Stimulated activated effector memory CD8-positive, alpha-beta T cell treated with anti-CD3 and anti-CD28 coated beads, Interleukin-12 subunit alpha, Interleukin-12 subunit beta, amount 100 ng/mL, for 72 hours (primary cell): ENCODE data around the gene PCSK4.

ENCODE experiments used
- ATAC-seq: fragments of 150-1000 bp; cut with Tn5 transposase; 2 replicates; pipeline ENCODE4 v1.10.0; 2021
- DNase-seq, 2 donors: peaks; one replicate each; pipeline ENCODE4 v3.0.0; 2021 to 2022; ENCODE audit warnings: low spot score in 2 of 2
- H3K27ac Mint-ChIP-seq: one replicate; pipeline ENCODE4 v1.8.0; 2022; ENCODE audit warnings: mild to moderate bottlenecking, mixed read lengths
- H3K36me3 Mint-ChIP-seq: one replicate; pipeline ENCODE4 v1.8.0; 2022; ENCODE audit warnings: mild to moderate bottlenecking, mixed read lengths
- H3K4me1 Mint-ChIP-seq: one replicate; pipeline ENCODE4 v1.8.0; 2022; ENCODE audit warnings: mixed read lengths
- H3K4me3 Mint-ChIP-seq: one replicate; pipeline ENCODE4 v1.8.0; 2022; ENCODE audit warnings: mild to moderate bottlenecking, mixed read lengths
- H3K9me3 Mint-ChIP-seq: one replicate; pipeline ENCODE4 v1.8.0; 2022; ENCODE audit warnings: mixed read lengths

PCSK4 gene

DNA sequence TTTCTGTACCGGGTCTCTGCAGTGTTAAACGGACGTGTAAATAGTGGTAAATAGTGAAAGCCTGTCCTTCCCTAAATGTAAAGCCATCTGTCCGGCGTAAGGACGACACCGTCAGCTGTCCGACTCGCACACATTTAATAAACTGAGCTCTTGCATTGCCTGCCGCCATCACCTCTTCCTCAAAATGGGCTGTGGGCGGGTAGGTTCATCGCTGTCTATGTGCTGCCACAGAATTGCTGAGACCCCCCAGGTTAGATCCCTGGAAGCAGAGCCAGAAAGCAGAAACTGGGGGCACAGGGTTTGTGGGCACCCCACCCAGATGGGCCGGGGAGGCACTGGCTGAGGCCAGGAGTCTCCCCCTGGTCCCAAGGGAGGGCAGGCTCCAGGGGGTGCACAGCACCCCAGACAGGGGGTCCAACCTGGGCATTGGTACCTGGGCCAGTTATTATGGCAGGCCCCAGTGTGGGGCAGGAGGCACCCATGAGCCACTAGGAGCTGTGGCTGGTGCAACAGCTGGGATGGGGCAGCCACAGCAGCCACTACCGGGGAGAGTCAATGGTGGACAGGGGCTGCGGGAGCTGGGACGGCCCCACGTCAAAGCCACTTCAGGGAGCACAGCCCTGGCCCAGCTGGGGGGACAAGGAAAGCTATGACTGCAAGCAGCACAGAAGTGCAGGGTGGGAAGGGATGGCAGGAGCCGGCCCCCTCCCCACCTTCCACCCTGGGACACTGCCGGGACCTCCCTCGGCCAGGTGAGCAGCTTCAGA, 16.9 kb downstream of the PCSK4 start:
- DNase-seq (no peak), ATAC-seq (no peak)
- peaks cover 25% of the 10 kb centered on the region for H3K4me1 Mint-ChIP-seq
- H3K36me3 Mint-ChIP-seq = peaks cover 14% of the 10 kb centered on the region
- H3K4me3 Mint-ChIP-seq = no peak overlapping the region
- H3K27ac Mint-ChIP-seq = no peak overlapping the region
- no peaks in the 10 kb centered on the region for H3K9me3 Mint-ChIP-seq

DNA sequence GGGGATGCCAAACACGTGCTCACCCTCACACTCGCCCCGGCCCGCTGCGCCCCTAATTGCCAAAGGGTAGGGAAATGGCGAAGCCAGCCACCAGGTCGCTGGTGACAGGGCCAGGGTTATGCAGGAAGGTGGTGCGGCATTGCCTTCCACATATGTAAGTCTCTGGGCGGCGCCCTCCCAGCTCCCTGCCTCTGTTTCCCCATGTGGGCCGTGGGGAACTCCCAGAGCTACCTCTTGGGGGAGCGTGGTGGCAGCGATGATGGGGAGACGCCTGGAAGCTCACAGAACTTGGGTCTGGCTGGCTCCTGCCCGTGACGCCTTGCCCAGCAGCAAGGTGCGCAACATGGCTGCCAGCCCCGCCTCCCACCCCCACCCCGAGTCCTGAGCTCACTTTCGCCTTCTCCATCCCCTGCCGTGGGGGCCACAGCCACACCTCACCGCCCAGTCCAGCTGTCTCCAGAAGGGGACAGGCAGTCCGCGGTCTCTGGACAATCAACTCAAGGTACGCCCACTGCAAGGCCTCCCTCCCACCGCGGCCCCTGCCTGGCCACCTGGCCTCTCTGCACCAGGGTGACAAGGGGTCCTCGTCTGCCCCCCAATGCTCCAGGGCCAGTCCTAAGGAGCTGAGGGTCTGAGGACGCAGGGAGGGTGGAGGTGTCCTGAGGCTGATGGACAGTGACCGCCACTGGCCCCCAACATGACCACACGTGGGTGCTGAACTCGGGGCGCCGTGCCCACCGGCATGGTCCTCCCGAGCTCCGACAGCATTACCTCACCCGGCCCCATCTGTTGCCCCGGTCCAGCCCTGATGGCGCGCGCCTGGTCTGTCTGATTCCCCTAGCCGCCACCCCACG, 17.7 kb downstream of the PCSK4 start:
- H3K4me1 Mint-ChIP-seq = peaks cover 24% of the 10 kb centered on the region
- no peak for DNase-seq
- H3K4me3 Mint-ChIP-seq = peak overlapping the region; percentile 68
- H3K36me3 Mint-ChIP-seq = peaks cover 14% of the 10 kb centered on the region
- ATAC-seq = no peak
- no peak overlapping the region for H3K27ac Mint-ChIP-seq
- no peaks in the 10 kb centered on the region for H3K9me3 Mint-ChIP-seq

DNA sequence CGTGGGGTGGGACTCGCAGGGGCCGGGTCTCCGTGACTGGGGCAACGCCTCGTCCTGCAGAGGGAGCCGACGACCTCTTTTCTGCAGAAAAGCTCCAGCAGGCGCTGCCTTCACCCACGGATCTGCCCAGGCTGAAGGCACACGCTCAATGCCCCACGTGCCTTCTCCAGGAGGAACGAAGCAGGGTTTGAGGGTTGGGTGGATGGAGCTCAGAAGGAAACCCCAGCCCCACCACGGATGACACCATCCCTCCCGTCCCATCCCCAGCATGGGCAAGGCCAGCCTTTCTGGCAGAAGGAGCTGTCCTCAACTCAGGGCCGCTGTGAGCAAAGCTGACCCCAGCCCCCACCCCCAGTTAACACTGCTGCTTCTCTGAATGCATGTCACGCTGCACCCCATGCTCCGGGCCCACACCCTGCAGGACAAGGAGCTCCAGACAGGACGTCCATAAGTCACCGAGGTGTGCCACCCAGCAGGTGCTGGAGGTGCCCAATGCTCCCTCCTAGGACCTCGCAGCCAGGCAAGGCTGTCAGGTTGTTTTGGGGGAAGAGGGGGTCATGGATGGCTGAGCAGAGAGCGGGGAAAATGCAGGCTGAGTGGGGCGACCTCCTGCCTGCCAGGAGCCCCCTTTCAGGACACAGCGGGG, 18.5 kb downstream of the PCSK4 start:
- Mint-ChIP-seq H3K36me3 (peaks cover 7% of the 10 kb centered on the region), H3K4me3 (peak overlapping the region; percentile 68), H3K9me3 (no peaks in the 10 kb centered on the region), H3K27ac (no peak overlapping the region), H3K4me1 (peaks cover 19% of the 10 kb centered on the region)
- DNase-seq = no peak
- ATAC-seq = no peak

DNA sequence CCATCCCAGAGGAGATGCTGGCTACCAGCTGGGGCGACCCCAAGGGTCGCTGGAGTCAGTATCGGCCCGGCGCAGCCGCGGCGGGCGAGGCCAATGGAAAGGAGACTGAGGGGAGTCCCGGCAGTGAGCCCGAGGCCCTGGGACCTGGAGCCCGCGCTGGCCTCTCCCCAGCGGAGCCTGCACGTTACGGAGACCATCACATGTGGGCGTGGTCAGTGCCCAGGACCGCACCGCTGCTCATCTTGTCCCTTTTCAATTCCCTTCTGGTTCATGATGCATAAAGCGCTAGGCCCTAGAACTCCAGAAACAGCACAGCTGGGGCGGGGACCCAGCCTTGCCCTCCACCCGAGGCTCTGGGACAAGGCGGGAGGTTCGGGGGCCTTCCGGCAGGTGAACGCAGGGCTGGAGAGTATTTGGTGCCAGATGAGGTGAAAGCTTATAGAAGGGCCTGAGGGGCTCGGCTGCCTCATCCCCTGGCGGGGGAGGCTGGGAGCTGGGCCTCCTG, 19.1 kb downstream of the PCSK4 start:
- no peak for DNase-seq
- H3K27ac Mint-ChIP-seq = no peak overlapping the region
- H3K36me3 Mint-ChIP-seq = peaks cover 2% of the 10 kb centered on the region
- H3K4me1 Mint-ChIP-seq = peaks cover 19% of the 10 kb centered on the region
- peak; percentile 51 for ATAC-seq
- H3K9me3 Mint-ChIP-seq = no peaks in the 10 kb centered on the region
- H3K4me3 Mint-ChIP-seq = peak overlapping the region; percentile 68

DNA sequence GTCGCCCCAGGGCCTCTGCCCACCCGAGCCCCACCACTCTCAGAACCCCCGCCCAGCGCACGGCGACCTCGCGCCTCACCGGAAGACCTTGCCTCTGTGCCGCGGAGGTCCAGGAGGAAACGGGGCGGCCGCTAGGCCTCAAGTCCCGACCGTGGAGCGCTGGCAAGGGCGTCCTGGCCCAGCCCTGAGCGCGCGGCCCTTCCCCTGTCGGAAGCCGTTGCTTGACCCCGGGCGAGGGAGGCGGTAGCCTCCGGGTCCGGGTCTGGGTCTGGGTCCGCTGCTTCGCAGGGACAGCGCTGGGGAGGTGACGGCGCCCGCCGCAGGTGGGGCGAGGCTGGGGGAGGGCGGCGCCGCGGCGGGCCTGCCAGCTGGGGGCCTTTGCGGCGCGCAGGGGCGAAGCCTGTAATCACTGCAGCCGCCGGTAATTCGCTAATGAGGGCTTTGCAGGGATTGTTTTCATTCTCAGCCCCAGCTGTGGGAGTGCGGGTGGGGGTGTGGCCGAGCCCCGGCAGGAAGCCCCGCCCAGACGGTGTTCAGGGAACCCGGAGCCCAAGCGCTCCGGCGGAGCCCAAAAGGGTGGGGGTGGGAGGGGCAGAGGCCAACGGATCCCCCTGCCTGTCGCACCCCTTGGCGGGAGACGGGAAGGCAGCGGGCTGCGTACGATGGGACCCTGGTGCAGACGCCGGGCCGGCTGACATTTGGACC, 19.7 kb downstream of the PCSK4 start:
- peaks cover 19% of the 10 kb centered on the region for H3K4me1 Mint-ChIP-seq
- DNase-seq (peak in 1 of 2 donors; percentile 78), ATAC-seq (peak; percentile 66)
- peak overlapping the region; percentile 68 for H3K4me3 Mint-ChIP-seq
- H3K9me3 Mint-ChIP-seq = no peaks in the 10 kb centered on the region
- no peak overlapping the region for H3K27ac Mint-ChIP-seq
- no peaks in the 10 kb centered on the region for H3K36me3 Mint-ChIP-seq

DNA sequence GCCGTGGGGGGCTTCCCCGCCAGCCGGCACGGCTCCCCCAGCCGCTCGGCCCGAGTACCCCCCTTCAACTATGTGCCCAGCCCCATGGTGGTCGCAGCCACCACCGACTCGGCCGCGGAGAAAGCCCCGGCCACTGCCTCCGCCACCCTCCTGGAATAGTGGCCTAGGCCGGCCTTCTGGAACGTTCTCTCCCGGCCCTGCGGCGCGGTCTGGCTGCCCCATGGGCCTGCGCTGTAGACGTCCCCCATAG, 20.2 kb downstream of the PCSK4 start:
- Mint-ChIP-seq H3K27ac (no peak overlapping the region), H3K4me1 (peaks cover 19% of the 10 kb centered on the region), H3K4me3 (peak overlapping the region; percentile 68), H3K9me3 (no peaks in the 10 kb centered on the region), H3K36me3 (no peaks in the 10 kb centered on the region)
- ATAC-seq = no peak
- no peak for DNase-seq

DNA sequence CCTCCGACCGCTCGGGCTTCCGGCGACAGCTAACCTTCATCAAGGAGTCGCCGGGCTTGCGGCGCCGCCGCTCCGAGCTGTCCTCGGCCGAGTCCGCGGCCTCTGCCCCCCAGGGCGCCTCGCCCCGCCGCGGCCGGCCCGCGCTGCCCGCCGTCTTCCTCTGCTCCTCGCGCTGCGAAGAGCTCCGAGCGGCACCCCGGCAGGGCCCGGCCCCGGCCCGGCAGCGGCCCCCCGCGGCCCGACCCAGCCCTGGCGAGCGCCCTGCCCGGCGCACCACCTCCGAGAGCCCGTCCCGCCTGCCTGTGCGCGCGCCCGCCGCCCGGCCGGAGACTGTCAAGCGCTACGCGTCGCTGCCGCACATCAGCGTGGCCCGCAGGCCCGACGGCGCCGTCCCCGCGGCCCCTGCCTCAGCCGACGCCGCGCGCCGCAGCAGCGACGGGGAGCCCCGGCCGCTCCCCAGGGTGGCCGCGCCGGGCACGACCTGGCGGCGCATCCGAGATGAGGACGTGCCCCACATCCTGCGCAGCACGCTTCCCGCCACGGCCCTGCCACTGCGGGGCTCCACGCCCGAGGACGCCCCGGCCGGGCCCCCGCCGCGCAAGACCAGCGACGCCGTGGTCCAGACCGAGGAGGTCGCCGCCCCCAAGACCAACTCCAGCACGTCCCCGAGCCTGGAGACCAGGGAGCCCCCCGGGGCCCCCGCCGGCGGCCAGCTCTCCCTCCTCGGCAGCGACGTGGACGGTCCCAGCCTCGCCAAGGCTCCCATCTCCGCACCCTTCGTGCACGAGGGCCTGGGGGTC, 20.7 kb downstream of the PCSK4 start:
- DNase-seq = no peak
- no peak overlapping the region for H3K27ac Mint-ChIP-seq

DNA sequence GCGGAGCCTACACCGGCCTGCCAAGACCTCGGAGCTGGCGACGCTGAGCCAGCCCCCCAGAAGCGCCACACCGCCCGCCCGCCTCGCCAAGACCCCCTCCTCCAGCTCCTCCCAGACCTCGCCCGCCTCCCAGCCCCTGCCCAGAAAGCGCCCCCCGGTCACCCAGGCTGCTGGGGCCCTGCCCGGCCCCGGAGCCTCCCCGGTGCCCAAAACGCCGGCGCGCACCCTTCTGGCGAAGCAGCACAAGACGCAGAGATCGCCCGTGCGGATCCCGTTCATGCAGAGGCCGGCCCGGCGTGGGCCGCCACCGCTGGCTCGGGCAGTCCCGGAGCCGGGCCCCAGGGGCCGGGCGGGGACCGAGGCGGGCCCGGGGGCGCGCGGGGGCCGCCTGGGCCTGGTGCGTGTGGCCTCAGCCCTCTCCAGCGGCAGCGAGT, 21.3 kb downstream of the PCSK4 start:
- ATAC-seq (peak; percentile 14), DNase-seq (no peak)
- Mint-ChIP-seq H3K27ac (no peak overlapping the region), H3K4me1 (peaks cover 19% of the 10 kb centered on the region), H3K9me3 (no peaks in the 10 kb centered on the region), H3K36me3 (no peaks in the 10 kb centered on the region), H3K4me3 (peak overlapping the region; percentile 21)

More for the DNA sequence above, 20.7 kb downstream of the PCSK4 start:
- Mint-ChIP-seq H3K4me3 (peak overlapping the region; percentile 68), H3K4me1 (peaks cover 19% of the 10 kb centered on the region), H3K9me3 (no peaks in the 10 kb centered on the region), H3K36me3 (no peaks in the 10 kb centered on the region)
- ATAC-seq = peak; percentile 38

DNA sequence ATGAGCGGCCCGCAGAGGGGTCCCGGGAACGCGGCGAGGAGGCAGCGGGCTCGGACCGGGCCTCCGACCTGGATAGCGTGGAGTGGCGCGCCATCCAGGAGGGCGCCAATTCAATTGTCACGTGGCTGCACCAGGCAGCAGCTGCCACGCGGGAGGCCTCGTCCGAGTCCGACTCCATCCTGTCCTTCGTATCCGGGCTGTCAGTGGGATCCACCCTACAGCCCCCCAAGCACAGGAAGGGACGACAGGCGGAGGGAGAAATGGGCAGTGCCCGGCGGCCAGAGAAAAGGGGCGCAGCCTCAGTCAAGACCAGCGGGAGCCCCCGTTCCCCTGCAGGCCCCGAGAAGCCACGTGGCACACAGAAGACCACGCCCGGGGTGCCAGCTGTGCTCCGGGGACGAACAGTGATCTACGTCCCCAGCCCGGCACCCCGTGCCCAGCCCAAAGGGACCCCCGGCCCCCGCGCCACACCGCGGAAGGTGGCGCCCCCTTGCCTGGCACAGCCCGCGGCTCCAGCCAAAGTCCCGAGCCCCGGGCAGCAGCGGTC, 21.8 kb downstream of the PCSK4 start:
- Mint-ChIP-seq H3K4me3 (peak overlapping the region; percentile 21), H3K27ac (no peak overlapping the region), H3K36me3 (no peaks in the 10 kb centered on the region), H3K4me1 (peaks cover 19% of the 10 kb centered on the region), H3K9me3 (no peaks in the 10 kb centered on the region)
- DNase-seq (peak in 1 of 2 donors; percentile 60), ATAC-seq (no peak)

DNA sequence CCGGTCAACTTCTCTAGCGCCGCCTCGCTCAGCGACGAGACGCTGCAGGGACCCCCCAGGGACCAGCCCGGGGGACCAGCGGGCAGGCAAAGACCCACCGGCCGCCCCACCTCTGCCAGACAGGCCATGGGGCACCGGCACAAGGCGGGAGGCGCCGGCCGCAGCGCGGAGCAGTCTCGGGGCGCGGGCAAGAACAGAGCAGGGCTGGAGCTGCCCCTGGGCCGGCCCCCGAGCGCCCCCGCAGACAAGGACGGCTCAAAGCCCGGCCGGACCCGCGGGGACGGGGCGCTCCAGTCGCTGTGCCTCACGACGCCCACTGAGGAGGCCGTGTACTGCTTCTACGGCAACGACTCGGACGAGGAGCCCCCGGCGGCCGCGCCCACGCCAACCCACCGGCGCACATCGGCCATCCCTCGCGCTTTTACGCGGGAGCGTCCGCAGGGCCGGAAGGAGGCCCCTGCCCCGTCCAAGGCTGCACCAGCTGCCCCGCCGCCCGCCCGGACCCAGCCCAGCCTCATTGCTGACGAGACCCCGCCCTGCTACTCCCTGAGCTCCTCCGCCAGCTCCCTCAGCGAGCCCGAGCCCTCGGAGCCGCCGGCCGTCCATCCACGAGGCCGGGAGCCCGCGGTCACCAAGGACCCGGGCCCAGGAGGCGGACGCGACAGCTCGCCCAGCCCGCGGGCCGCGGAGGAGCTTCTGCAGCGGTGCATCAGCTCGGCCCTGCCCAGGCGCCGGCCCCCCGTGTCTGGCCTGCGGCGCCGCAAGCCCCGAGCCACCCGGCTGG, 22.5 kb downstream of the PCSK4 start:
- H3K9me3 Mint-ChIP-seq = no peaks in the 10 kb centered on the region
- no peak for DNase-seq
- no peak for ATAC-seq

DNA sequence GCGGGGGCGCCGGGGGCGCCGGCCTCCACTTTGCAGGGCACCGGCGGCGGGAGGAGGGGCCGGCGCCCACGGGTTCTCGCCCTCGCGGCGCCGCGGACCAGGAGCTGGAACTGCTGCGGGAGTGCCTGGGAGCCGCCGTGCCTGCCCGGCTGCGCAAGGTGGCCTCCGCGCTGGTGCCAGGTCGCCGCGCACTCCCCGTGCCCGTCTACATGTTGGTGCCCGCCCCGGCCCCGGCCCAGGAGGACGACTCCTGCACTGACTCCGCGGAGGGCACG, 23.0 kb downstream of the PCSK4 start:
- Mint-ChIP-seq H3K4me3 (no peak overlapping the region), H3K27ac (no peak overlapping the region), H3K36me3 (no peaks in the 10 kb centered on the region), H3K4me1 (peaks cover 18% of the 10 kb centered on the region), H3K9me3 (no peaks in the 10 kb centered on the region)
- DNase-seq (no peak), ATAC-seq (no peak)

More for the DNA sequence above, 22.5 kb downstream of the PCSK4 start:
- peaks cover 19% of the 10 kb centered on the region for H3K4me1 Mint-ChIP-seq
- no peak overlapping the region for H3K27ac Mint-ChIP-seq
- peak overlapping the region; percentile 21 for H3K4me3 Mint-ChIP-seq
- H3K36me3 Mint-ChIP-seq = no peaks in the 10 kb centered on the region

DNA sequence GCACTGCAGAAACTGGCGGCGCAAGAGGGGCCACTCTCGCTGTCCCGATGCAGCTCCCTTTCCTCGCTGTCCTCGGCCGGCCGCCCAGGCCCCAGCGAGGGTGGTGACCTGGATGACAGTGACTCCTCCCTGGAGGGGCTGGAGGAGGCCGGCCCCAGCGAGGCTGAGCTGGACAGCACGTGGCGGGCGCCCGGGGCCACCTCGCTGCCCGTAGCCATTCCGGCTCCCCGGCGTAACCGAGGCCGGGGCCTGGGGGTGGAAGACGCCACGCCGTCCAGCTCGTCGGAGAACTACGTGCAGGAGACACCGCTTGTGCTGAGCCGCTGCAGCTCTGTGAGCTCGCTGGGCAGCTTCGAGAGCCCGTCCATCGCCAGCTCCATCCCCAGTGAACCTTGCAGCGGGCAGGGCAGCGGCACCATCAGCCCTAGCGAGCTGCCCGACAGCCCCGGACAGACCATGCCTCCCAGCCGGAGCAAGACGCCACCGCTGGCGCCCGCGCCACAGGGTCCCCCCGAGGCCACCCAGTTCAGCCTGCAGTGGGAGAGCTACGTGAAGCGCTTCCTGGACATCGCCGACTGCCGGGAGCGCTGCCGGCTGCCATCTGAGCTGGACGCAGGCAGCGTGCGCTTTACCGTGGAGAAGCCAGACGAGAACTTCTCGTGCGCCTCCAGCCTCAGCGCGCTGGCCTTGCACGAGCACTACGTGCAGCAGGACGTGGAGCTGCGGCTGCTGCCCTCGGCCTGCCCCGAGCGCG, 23.5 kb downstream of the PCSK4 start:
- Mint-ChIP-seq H3K4me1 (peaks cover 13% of the 10 kb centered on the region), H3K4me3 (no peak overlapping the region), H3K9me3 (no peaks in the 10 kb centered on the region), H3K36me3 (no peaks in the 10 kb centered on the region), H3K27ac (no peak overlapping the region)
- DNase-seq (no peak), ATAC-seq (no peak)

DNA sequence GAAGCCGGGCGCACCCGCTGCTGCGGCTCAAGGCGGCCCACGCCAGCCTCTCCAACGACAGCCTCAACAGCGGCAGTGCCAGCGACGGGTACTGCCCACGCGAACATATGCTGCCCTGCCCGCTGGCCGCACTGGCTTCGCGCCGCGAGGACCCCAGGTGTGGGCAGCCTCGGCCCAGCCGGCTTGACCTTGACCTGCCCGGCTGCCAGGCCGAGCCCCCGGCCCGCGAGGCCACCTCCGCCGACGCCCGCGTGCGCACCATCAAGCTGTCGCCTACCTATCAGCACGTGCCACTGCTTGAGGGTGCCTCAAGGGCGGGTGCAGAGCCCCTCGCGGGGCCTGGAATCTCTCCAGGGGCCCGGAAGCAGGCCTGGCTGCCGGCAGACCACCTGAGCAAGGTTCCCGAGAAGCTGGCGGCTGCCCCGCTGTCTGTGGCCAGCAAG, 24.1 kb downstream of the PCSK4 start:
- ATAC-seq (no peak), DNase-seq (no peak)
- Mint-ChIP-seq H3K27ac (no peak overlapping the region), H3K4me3 (no peak overlapping the region), H3K36me3 (no peaks in the 10 kb centered on the region), H3K4me1 (peaks cover 7% of the 10 kb centered on the region), H3K9me3 (no peaks in the 10 kb centered on the region)
